ENCODE results near the gene C2.

C2 gene

GRCh38 chr6:31966506-31966905, 39.0 kb downstream of the C2 start:
- Histone ChIP-seq H2AFZ (ENCODE audit: insufficient read depth, low read length, poor library complexity) (no peak overlapping the region), H4K91ac (ENCODE audit: low read depth, low read length) (no peak overlapping the region), H2AK5ac (ENCODE audit: low read length) (no peak overlapping the region), H3K23ac (ENCODE audit: low read length) (no peak overlapping the region), H3K79me2 (ENCODE audit: control insufficient read depth, insufficient read depth, low read length, poor library complexity) (no peaks in the 10 kb centered on the region), H4K8ac (ENCODE audit: low read depth, low read length) (no peak overlapping the region), H3K27me3 (ENCODE audit: insufficient read depth, low read length) (no peaks in the 10 kb centered on the region), H2BK120ac (ENCODE audit: insufficient read depth, low read length, poor library complexity) (no peak overlapping the region), H3K14ac (ENCODE audit: low read length) (no peak overlapping the region), H3K27ac (ENCODE audit: low read depth, low read length) (no peak overlapping the region), H3K4me3 (ENCODE audit: low read depth, low read length) (no peak overlapping the region), H3K4me2 (ENCODE audit: low read length) (no peak overlapping the region), H2BK12ac (ENCODE audit: low read length) (no peak overlapping the region), H3K79me1 (ENCODE audit: low read length) (peaks cover under 1% of the 10 kb centered on the region), H3K9me3 (ENCODE audit: insufficient read depth, low read depth, low read length) (no peaks in the 10 kb centered on the region), H3K18ac (ENCODE audit: low read length) (no peak overlapping the region), H4K12ac (ENCODE audit: low read depth, low read length) (no peak overlapping the region), H3K4ac (ENCODE audit: low read depth, low read length) (no peak overlapping the region), H3K36me3 (ENCODE audit: control insufficient read depth in 1 of 2, insufficient read depth in 2 of 2, low read length in 2 of 2) (peaks cover 80 to 81% of the 10 kb centered on the region in 2 experiments), H2BK5ac (ENCODE audit: low read depth, low read length, poor library complexity) (no peak overlapping the region), H3K4me1 (ENCODE audit: control insufficient read depth in 1 of 2, insufficient read depth in 2 of 2, low read length in 2 of 2) (peaks cover 4% of the 10 kb centered on the region in 2 experiments), H3K9ac (ENCODE audit: low read length) (no peak overlapping the region)
- no peak for DNase-seq
- no CpG with 5 or more reads among the region's 7 CpGs for WGBS (ENCODE audit: extremely low coverage, insufficient coverage, insufficient read length)

- H3K18ac ChIP-seq (ENCODE audit: low read length) = no peak overlapping the region
- no peak overlapping the region for H2BK120ac ChIP-seq (ENCODE audit: insufficient read depth, low read length, poor library complexity)
- H3K36me3 ChIP-seq (ENCODE audit: control insufficient read depth in 1 of 2, insufficient read depth in 2 of 2, low read length in 2 of 2) = peaks cover 74% of the 10 kb centered on the region in 2 experiments
- H3K14ac ChIP-seq (ENCODE audit: low read length) = no peak overlapping the region
- no peaks in the 10 kb centered on the region for H3K27me3 ChIP-seq (ENCODE audit: insufficient read depth, low read length)
- no peak overlapping the region for H3K9ac ChIP-seq (ENCODE audit: low read length)
- H4K8ac ChIP-seq (ENCODE audit: low read depth, low read length) = no peak overlapping the region
- H4K12ac ChIP-seq (ENCODE audit: low read depth, low read length) = no peak overlapping the region
- H3K4me3 ChIP-seq (ENCODE audit: low read depth, low read length) = no peak overlapping the region
- H2AK5ac ChIP-seq (ENCODE audit: low read length) = no peak overlapping the region
- no peak overlapping the region for H4K91ac ChIP-seq (ENCODE audit: low read depth, low read length)
- H3K79me1 ChIP-seq (ENCODE audit: low read length) = peaks cover 7% of the 10 kb centered on the region
- no peaks in the 10 kb centered on the region for H3K9me3 ChIP-seq (ENCODE audit: insufficient read depth, low read depth, low read length)
- H2BK5ac ChIP-seq (ENCODE audit: low read depth, low read length, poor library complexity) = no peak overlapping the region
- no peaks in the 10 kb centered on the region for H3K79me2 ChIP-seq (ENCODE audit: control insufficient read depth, insufficient read depth, low read length, poor library complexity)
- no peak overlapping the region for H3K23ac ChIP-seq (ENCODE audit: low read length)
- H3K27ac ChIP-seq (ENCODE audit: low read depth, low read length) = no peak overlapping the region
- H2BK12ac ChIP-seq (ENCODE audit: low read length) = no peak overlapping the region
- no peak for DNase-seq
- no peak overlapping the region for H3K4ac ChIP-seq (ENCODE audit: low read depth, low read length)
- H3K4me2 ChIP-seq (ENCODE audit: low read length) = no peak overlapping the region
- WGBS (ENCODE audit: extremely low coverage, insufficient coverage, insufficient read length) = no CpG with 5 or more reads among the region's 10 CpGs
- no peak overlapping the region for H2AFZ ChIP-seq (ENCODE audit: insufficient read depth, low read length, poor library complexity)
- H3K4me1 ChIP-seq (ENCODE audit: control insufficient read depth in 1 of 2, insufficient read depth in 2 of 2, low read length in 2 of 2) = peaks cover 5 to 6% of the 10 kb centered on the region in 2 experiments
Measured at GRCh38 chr6:31966997-31967925, 39.7 kb downstream of the C2 start.

DNA sequence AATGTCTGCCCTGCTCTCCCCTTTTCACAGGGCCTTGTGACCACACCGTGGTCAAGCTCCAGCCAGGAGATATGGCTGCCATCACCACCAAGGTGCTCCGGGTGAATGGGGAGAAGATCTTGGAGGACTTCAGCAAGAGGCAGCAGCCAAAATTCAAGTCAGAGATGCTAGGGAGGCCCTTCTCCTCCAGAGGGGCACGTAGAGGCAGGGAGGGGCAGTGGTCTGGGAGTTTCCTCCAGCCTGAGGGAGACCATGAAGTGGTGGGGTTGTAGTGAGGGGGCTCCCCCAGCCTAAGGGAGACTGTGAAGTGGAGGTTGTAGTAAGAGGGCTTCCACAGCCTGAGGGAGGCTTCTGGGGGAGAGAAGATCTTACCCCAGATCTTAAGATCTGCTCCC, 40.4 kb downstream of the C2 start:
- Histone ChIP-seq H2AFZ (ENCODE audit: insufficient read depth, low read length, poor library complexity) (no peak overlapping the region), H3K4me3 (ENCODE audit: low read depth, low read length) (no peak overlapping the region)

DNA sequence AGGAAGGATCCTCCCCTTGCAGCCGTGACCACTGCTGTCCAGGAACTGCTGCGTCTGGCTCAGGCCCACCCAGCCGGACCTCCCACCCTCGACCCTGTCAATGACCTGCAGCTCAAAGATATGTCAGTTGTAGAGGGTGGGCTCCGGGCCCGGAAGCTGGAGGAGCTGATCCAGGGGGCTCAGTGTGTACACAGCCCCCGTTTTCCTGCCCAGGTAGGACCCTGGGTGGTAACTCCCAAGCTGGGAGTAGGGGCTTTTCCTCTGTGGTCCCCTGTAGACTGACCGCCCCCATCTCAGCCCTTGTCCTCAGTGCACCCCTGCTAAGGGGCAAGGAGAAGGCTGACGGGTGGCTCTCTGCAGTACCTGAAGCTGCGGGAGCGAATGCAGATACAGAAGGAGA, 40.8 kb downstream of the C2 start:
- no peak overlapping the region for H4K8ac ChIP-seq (ENCODE audit: low read depth, low read length)
- no peaks in the 10 kb centered on the region for H3K9me3 ChIP-seq (ENCODE audit: insufficient read depth, low read depth, low read length)
- H3K4me2 ChIP-seq (ENCODE audit: low read length) = no peak overlapping the region
- H3K27ac ChIP-seq (ENCODE audit: low read depth, low read length) = no peak overlapping the region
- peaks cover 2% of the 10 kb centered on the region for H3K79me2 ChIP-seq (ENCODE audit: control insufficient read depth, insufficient read depth, low read length, poor library complexity)
- no peak overlapping the region for H3K4me3 ChIP-seq (ENCODE audit: low read depth, low read length)
- no peaks in the 10 kb centered on the region for H3K27me3 ChIP-seq (ENCODE audit: insufficient read depth, low read length)
- peaks cover 11% of the 10 kb centered on the region for H3K79me1 ChIP-seq (ENCODE audit: low read length)
- no peak for DNase-seq
- H2BK120ac ChIP-seq (ENCODE audit: insufficient read depth, low read length, poor library complexity) = no peak overlapping the region
- no peak overlapping the region for H3K18ac ChIP-seq (ENCODE audit: low read length)
- H3K36me3 ChIP-seq (ENCODE audit: control insufficient read depth in 1 of 2, insufficient read depth in 2 of 2, low read length in 2 of 2) = peaks cover 64% of the 10 kb centered on the region in 2 experiments
- no peak overlapping the region for H3K9ac ChIP-seq (ENCODE audit: low read length)
- no CpG with 5 or more reads among the region's 11 CpGs for WGBS (ENCODE audit: extremely low coverage, insufficient coverage, insufficient read length)
- H2AFZ ChIP-seq (ENCODE audit: insufficient read depth, low read length, poor library complexity) = no peak overlapping the region
- H3K14ac ChIP-seq (ENCODE audit: low read length) = no peak overlapping the region
- H4K91ac ChIP-seq (ENCODE audit: low read depth, low read length) = no peak overlapping the region
- H2BK5ac ChIP-seq (ENCODE audit: low read depth, low read length, poor library complexity) = no peak overlapping the region
- no peak overlapping the region for H3K23ac ChIP-seq (ENCODE audit: low read length)
- H4K12ac ChIP-seq (ENCODE audit: low read depth, low read length) = no peak overlapping the region
- H3K4ac ChIP-seq (ENCODE audit: low read depth, low read length) = no peak overlapping the region
- peaks cover 9 to 12% of the 10 kb centered on the region in 2 experiments for H3K4me1 ChIP-seq (ENCODE audit: control insufficient read depth in 1 of 2, insufficient read depth in 2 of 2, low read length in 2 of 2)
- H2BK12ac ChIP-seq (ENCODE audit: low read length) = no peak overlapping the region
- no peak overlapping the region for H2AK5ac ChIP-seq (ENCODE audit: low read length)

More for the DNA sequence above, 40.4 kb downstream of the C2 start:
- Histone ChIP-seq H2AK5ac (ENCODE audit: low read length) (no peak overlapping the region), H3K14ac (ENCODE audit: low read length) (no peak overlapping the region), H3K4ac (ENCODE audit: low read depth, low read length) (no peak overlapping the region), H4K91ac (ENCODE audit: low read depth, low read length) (no peak overlapping the region), H3K4me2 (ENCODE audit: low read length) (no peak overlapping the region), H3K23ac (ENCODE audit: low read length) (no peak overlapping the region), H3K18ac (ENCODE audit: low read length) (no peak overlapping the region), H4K12ac (ENCODE audit: low read depth, low read length) (no peak overlapping the region), H3K27ac (ENCODE audit: low read depth, low read length) (no peak overlapping the region), H2BK12ac (ENCODE audit: low read length) (no peak overlapping the region), H3K79me1 (ENCODE audit: low read length) (peaks cover 11% of the 10 kb centered on the region), H3K4me1 (ENCODE audit: control insufficient read depth in 1 of 2, insufficient read depth in 2 of 2, low read length in 2 of 2) (peaks cover 7 to 10% of the 10 kb centered on the region in 2 experiments), H3K79me2 (ENCODE audit: control insufficient read depth, insufficient read depth, low read length, poor library complexity) (peaks cover 2% of the 10 kb centered on the region), H2BK120ac (ENCODE audit: insufficient read depth, low read length, poor library complexity) (no peak overlapping the region), H3K36me3 (ENCODE audit: control insufficient read depth in 1 of 2, insufficient read depth in 2 of 2, low read length in 2 of 2) (peaks cover 67 to 68% of the 10 kb centered on the region in 2 experiments), H2BK5ac (ENCODE audit: low read depth, low read length, poor library complexity) (no peak overlapping the region), H3K9ac (ENCODE audit: low read length) (no peak overlapping the region), H3K27me3 (ENCODE audit: insufficient read depth, low read length) (no peaks in the 10 kb centered on the region), H3K9me3 (ENCODE audit: insufficient read depth, low read depth, low read length) (no peaks in the 10 kb centered on the region), H4K8ac (ENCODE audit: low read depth, low read length) (no peak overlapping the region)
- no CpG with 5 or more reads among the region's 3 CpGs for WGBS (ENCODE audit: extremely low coverage, insufficient coverage, insufficient read length)
- DNase-seq = no peak
